ENCODE data around the gene TIGD7. TPM values are rescaled to one million over a fixed set of nuclear protein-coding genes. Genes with fewer than 3 reads are reported as not detected.

The TIGD7 gene
- total and polyA plus RNA-seq, 2 of the 8 experiments (the other 6 are each of a cell fraction or from before 2014, with no cell fraction given) = 3.0 to 8.9 TPM

GRCh38 chr16:3328643-3329042 is 23.4 kb upstream of the TIGD7 start:
- no peak overlapping the region for H2BK120ac ChIP-seq (replicated peaks; ENCODE audit: low read depth, low read length)
- H3K27me3 ChIP-seq (replicated peaks in 1 of 4; ENCODE audit: control insufficient read depth in 3 of 4, extremely low read depth in 1 of 4, insufficient read depth in 3 of 4, low read length in 3 of 4) = no peaks in the 10 kb centered on the region
- no peaks in the 10 kb centered on the region for H3K23me2 ChIP-seq (ENCODE audit: low read depth, low read length)
- no peak overlapping the region for H2BK15ac ChIP-seq (ENCODE audit: low read length)
- H2AK5ac ChIP-seq (ENCODE audit: low read depth, low read length) = no peak overlapping the region
- no peak overlapping the region for H3K9ac ChIP-seq (replicated peaks in 1 of 4; ENCODE audit: extremely low read depth in 1 of 4, low read depth in 3 of 4, low read length in 3 of 4)
- H2BK12ac ChIP-seq (ENCODE audit: low read depth, low read length) = no peak overlapping the region
- H3K4ac ChIP-seq (replicated peaks; ENCODE audit: insufficient read length, low read depth, low read length) = no peak overlapping the region
- 0 out of 2 replicates have a peak, but pooled peaks cover 2% of the 10 kb centered on the region for H3K79me1 ChIP-seq (ENCODE audit: low read depth, low read length)
- no peak overlapping the region for H3K14ac ChIP-seq (ENCODE audit: insufficient read length)
- POLR2A ChIA-PET (ENCODE audit: partially characterized antibody) = no interaction called here
- H3K4me2 ChIP-seq (ENCODE audit: insufficient read depth in 1 of 2, low read depth in 2 of 2, low read length in 2 of 2) = no peak overlapping the region
- FAIRE-seq (no peak), DNase-seq (ENCODE audit: low read depth in 1 of 2, low spot score in 2 of 2) (no peak)
- no peak overlapping the region for H4K91ac ChIP-seq (replicated peaks; ENCODE audit: insufficient read length, low read length)
- H2BK20ac ChIP-seq (ENCODE audit: low read length) = no peak overlapping the region
- no peak overlapping the region for H4K5ac ChIP-seq (ENCODE audit: insufficient read length, low read depth, low read length)
- TF ChIP-seq JUND (IDR thresholded peaks at IDR 0.05; ENCODE audit: low read length) (no peak), YY1 (IDR thresholded peaks at IDR 0.05; ENCODE audit: low read depth, low read length) (no peak), MAFK (IDR thresholded peaks at IDR 0.05; ENCODE audit: low read depth, low read length) (no peak), TAF7 (optimal IDR thresholded peaks at IDR 0.05; ENCODE audit: borderline replicate concordance, low read depth, low read length) (no peak), GABPA (IDR thresholded peaks at IDR 0.05; ENCODE audit: borderline replicate concordance, insufficient read depth, low read length) (no peak), CHD1 (IDR thresholded peaks at IDR 0.05; ENCODE audit: low read depth, low read length) (no peak), ASH2L (IDR thresholded peaks at IDR 0.05; ENCODE audit: low read length) (no peak), TAF1 (IDR thresholded peaks at IDR 0.05; ENCODE audit: low read depth, low read length) (no peak), CREB1 (IDR thresholded peaks at IDR 0.05) (no peak), CBX5 (IDR thresholded peaks at IDR 0.05; ENCODE audit: low read depth, low read length) (no peak), KDM1A (IDR thresholded peaks at IDR 0.05; ENCODE audit: borderline replicate concordance, low read length) (no peak), ATF2 (IDR thresholded peaks at IDR 0.05; ENCODE audit: low read length) (no peak), NRF1 (IDR thresholded peaks at IDR 0.05; ENCODE audit: low read depth, low read length) (no peak)
- H3K9me3 ChIP-seq (ENCODE audit: insufficient read depth in 2 of 2, low read depth in 1 of 2, low read length in 1 of 2) = peaks cover 20 to 44% of the 10 kb centered on the region in 2 experiments; a peak in 3 of 4 replicates
- H3K4me1 ChIP-seq (replicated peaks in 1 of 4; ENCODE audit: control insufficient read depth in 3 of 4, insufficient read depth in 4 of 4, low read length in 3 of 4) = no peaks in the 10 kb centered on the region
- H3K4me3 ChIP-seq (ENCODE audit: extremely low read depth in 1 of 4, insufficient read depth in 2 of 4, low read depth in 3 of 4, low read length in 4 of 4) = no peak overlapping the region
- no peak overlapping the region for H2AFZ ChIP-seq (ENCODE audit: low read length)
- no peak overlapping the region for H2BK5ac ChIP-seq (ENCODE audit: low read depth, low read length)
- 55% methylated on average over 2 of the region's 2 CpGs; no CpG with 5 or more reads in 1 of the 2 experiments for WGBS, 2 experiments (ENCODE audit: extremely low coverage in 1 of 2, insufficient coverage in 1 of 2, insufficient read length in 1 of 2, insufficient replicate concordance in 2 of 2, low coverage in 1 of 2, low lambda C conversion rate in 2 of 2, missing lambda C conversion rate in 1 of 2)
- no peak overlapping the region for H4K8ac ChIP-seq (ENCODE audit: extremely low read depth, insufficient read depth, low read length)
- H3K23ac ChIP-seq (ENCODE audit: insufficient read length) = no peak overlapping the region
- CTCF ChIA-PET (ENCODE audit: partially characterized antibody) = no interaction called here
- no peak overlapping the region for H3K27ac ChIP-seq (ENCODE audit: low read depth, low read length)
- H3K79me2 ChIP-seq (ENCODE audit: control insufficient read depth in 1 of 2, insufficient read depth in 2 of 2, low read length in 2 of 2) = no peaks in the 10 kb centered on the region
- no peak overlapping the region for H3K56ac ChIP-seq (replicated peaks; ENCODE audit: insufficient read length, low read depth, low read length)
- no peaks in the 10 kb centered on the region for H3K36me3 ChIP-seq (ENCODE audit: control insufficient read depth in 2 of 4, insufficient read depth in 4 of 4, low read length in 3 of 4)
- no peak overlapping the region for H3K18ac ChIP-seq (ENCODE audit: extremely low read depth, low read length)
- no peaks in the 10 kb centered on the region for H4K20me1 ChIP-seq (replicated peaks in 1 of 2; ENCODE audit: control insufficient read depth in 1 of 2, insufficient read depth in 2 of 2, low read length in 2 of 2)
